GM18511 (cell line): ENCODE data around the gene HOXD11.

Source experiments
- ATAC-seq: cut with Tn5 transposase; IDR thresholded peaks from one replicate; pipeline ENCODE4 v1.9.1; 2021; ENCODE audit warnings: mild to moderate bottlenecking, moderate library complexity; ENCODE audit not compliant: unreplicated experiment

HOXD11 gene

GRCh38 chr2:176105078-176105729 lies 1.9 kb upstream of the HOXD11 start:
- ATAC-seq, result no peak

GRCh38 chr2:176105730-176106580 lies 1.1 kb upstream of the HOXD11 start:
- no peak for ATAC-seq

GRCh38 chr2:176107731-176108181 lies 676 bp downstream of the HOXD11 start:
- no peak for ATAC-seq

GRCh38 chr2:176109192-176109901 lies 2.3 kb downstream of the HOXD11 start:
- ATAC-seq, result no peak

GRCh38 chr2:176109946-176110345 lies 2.9 kb downstream of the HOXD11 start:
- no peak for ATAC-seq

- no peak for ATAC-seq
Observed at GRCh38 chr2:176110415-176111308, 3.6 kb downstream of the HOXD11 start.

GRCh38 chr2:176111309-176111663 lies 4.2 kb downstream of the HOXD11 start:
- no peak for ATAC-seq

GRCh38 chr2:176111846-176112374 lies 4.8 kb downstream of the HOXD11 start:
- ATAC-seq, result no peak

- no peak for ATAC-seq
Observed at GRCh38 chr2:176112375-176113302, 5.6 kb downstream of the HOXD11 start.

- no peak for ATAC-seq
Observed at GRCh38 chr2:176114120-176114929, 7.2 kb downstream of the HOXD11 start.

- no peak for ATAC-seq
Observed at GRCh38 chr2:176114930-176115625, 8.0 kb downstream of the HOXD11 start.

GRCh38 chr2:176115883-176116813 lies 9.1 kb downstream of the HOXD11 start, which contains the start of gene HOXD10:
HOXD10 (plus strand) TSS chr2:176116778; CDS start chr2:176116834, 56 bp downstream.
- ATAC-seq, result no peak

GRCh38 chr2:176117162-176117822 lies 10.2 kb downstream of the HOXD11 start:
- no peak for ATAC-seq

GRCh38 chr2:176117823-176118371 lies 10.8 kb downstream of the HOXD11 start:
- no peak for ATAC-seq

- ATAC-seq, result no peak
Observed at GRCh38 chr2:176118601-176119339, 11.7 kb downstream of the HOXD11 start.
